ENCODE data around the gene MSANTD2.

DNA sequence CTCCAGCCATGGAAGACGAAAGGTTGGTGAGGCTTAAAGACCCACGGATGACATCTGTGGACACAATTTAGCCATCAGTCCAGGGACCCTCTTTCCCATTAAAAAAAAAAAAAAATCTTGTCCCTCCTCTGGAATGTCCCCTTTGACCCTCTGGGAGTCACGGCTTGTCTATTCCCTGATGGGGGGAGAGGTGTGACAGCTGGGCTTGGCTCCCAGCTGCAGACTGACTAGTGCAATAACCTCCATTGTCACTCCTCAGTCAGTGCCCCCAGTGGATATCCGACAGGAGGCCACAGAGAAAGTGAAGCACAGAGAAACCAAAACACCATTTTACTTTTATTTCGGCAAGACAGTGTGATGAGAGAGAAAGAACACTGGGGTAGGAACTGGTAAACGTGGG lies 45.5 kb downstream of the MSANTD2 start:
- no peak for TF ChIP-seq FOXA1 (IDR thresholded peaks at IDR 0.05)
- no peak for TF ChIP-seq ELF4 (IDR thresholded peaks at IDR 0.05)
- no peak for TF ChIP-seq SP1 (IDR thresholded peaks at IDR 0.05)
- TF ChIP-seq ZNF384 (IDR thresholded peaks at IDR 0.05), result no peak
- TF ChIP-seq BHLHE40 (IDR thresholded peaks at IDR 0.05; ENCODE audit: borderline replicate concordance), result no peak
- no peak for TF ChIP-seq ARNT (IDR thresholded peaks at IDR 0.05)
- TF ChIP-seq PKNOX1 (IDR thresholded peaks at IDR 0.05), result no peak
- TF ChIP-seq TARDBP (IDR thresholded peaks at IDR 0.05), result no peak
- TF ChIP-seq CTBP1 (IDR thresholded peaks at IDR 0.05; ENCODE audit: borderline replicate concordance), result no peak
- no peak for TF ChIP-seq SUZ12 (IDR thresholded peaks at IDR 0.05)
- TF ChIP-seq NFRKB (IDR thresholded peaks at IDR 0.05), result no peak
- no peak for TF ChIP-seq FOXK2 (IDR thresholded peaks at IDR 0.05)
- no peak for TF ChIP-seq HDGF (IDR thresholded peaks at IDR 0.05; ENCODE audit: borderline replicate concordance)
- no peak for TF ChIP-seq FOXM1 (IDR thresholded peaks at IDR 0.05; ENCODE audit: borderline replicate concordance)
